H1 (cell line): Measurements from ENCODE around the gene MYO9B. TPM values are rescaled to one million over a fixed set of nuclear protein-coding genes. Genes with fewer than 3 reads are reported as not detected.

Source experiments
- BRCA1 ChIP-seq: IDR thresholded peaks from 2 replicates; pipeline ENCODE4 v1.6.1; 2012; ENCODE audit warnings: low read depth, low read length, improper control_type of control experiment
- KDM4A ChIP-seq: IDR thresholded peaks from one replicate; pipeline ENCODE4 v1.7.1; 2012; ENCODE audit warnings: low read depth, mild to moderate bottlenecking, moderate library complexity, low read length, inconsistent platforms; ENCODE audit not compliant: severe bottlenecking
- RFX5 ChIP-seq: IDR thresholded peaks from 2 replicates; pipeline ENCODE4 v1.6.1; 2011; ENCODE audit warnings: low read depth, low read length, improper control_type of control experiment, borderline replicate concordance
- RNF2 ChIP-seq: fragments of 200-900, 300-1000 bp; sonication (generic); IDR thresholded peaks from 2 replicates; pipeline ENCODE4 v1.7.1; 2016; ENCODE audit warnings: borderline replicate concordance, low read depth, mild to moderate bottlenecking, antibody characterized with exemption, low read length; ENCODE audit not compliant: poor library complexity, severe bottlenecking; ENCODE audit errors: missing control alignments
- polyA plus RNA-seq, 7 experiments: library from polyadenylated mRNA; depleted of rRNA in 3 of 7; stranded (reverse) in 5 of 7; unstranded in 2 of 7; fragments of >200 nt in 5 of 7; fragments of 200-250 nt in 2 of 7; gene quantifications; 1 replicate in 5 of 7; 2 replicates in 1 of 7; 4 replicates in 1 of 7; pipeline versions ENCODE4 v1.2.1 to v1.2.3, GENCODE V29; 2011 to 2013; ENCODE audit warnings: missing spikeins in 2 of 7, mixed read lengths in 2 of 7
- total RNA-seq: library from RNA; stranded (reverse); fragmentation: NEBNext Ultra II Directional; extraction: Animal tissue kit (Norgen Biotek cat#: 25700); gene quantifications from 2 replicates; pipeline ENCODE4 v1.2.1, GENCODE V29; 2021

MYO9B gene
- total and polyA plus RNA-seq, 2 of the 8 experiments (the other 6 are each of a cell fraction or from before 2014, with no cell fraction given): 27.6 to 77.1 TPM

DNA sequence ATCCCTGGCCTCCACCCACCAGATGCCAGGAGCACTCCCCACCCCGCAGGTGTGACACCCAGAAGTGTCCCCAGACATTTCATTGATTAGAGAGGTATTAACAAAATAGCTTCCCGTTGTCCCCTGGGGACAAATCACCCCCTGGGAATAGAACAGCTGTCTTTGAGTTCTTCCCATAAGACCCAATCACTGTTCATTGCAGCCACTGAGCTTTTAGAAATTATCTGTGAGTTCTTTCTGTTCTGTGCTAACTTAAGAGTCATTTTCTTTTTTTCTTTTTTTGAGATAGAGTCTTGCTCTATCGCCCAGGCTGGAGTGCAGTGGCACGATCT is 32.8 kb downstream of the MYO9B start (continued):
- TF ChIP-seq BRCA1: no peak
- TF ChIP-seq RNF2: no peak
- TF ChIP-seq RFX5: no peak
- TF ChIP-seq KDM4A: no peak
